Measurements from ENCODE around the gene AOC1. TPM values are rescaled to one million over a fixed set of nuclear protein-coding genes. Genes with fewer than 3 reads are reported as not detected.

AOC1 gene
- total and polyA plus RNA-seq, 9 donors = 0.26 to 0.95 TPM; not detected in 7

DNA sequence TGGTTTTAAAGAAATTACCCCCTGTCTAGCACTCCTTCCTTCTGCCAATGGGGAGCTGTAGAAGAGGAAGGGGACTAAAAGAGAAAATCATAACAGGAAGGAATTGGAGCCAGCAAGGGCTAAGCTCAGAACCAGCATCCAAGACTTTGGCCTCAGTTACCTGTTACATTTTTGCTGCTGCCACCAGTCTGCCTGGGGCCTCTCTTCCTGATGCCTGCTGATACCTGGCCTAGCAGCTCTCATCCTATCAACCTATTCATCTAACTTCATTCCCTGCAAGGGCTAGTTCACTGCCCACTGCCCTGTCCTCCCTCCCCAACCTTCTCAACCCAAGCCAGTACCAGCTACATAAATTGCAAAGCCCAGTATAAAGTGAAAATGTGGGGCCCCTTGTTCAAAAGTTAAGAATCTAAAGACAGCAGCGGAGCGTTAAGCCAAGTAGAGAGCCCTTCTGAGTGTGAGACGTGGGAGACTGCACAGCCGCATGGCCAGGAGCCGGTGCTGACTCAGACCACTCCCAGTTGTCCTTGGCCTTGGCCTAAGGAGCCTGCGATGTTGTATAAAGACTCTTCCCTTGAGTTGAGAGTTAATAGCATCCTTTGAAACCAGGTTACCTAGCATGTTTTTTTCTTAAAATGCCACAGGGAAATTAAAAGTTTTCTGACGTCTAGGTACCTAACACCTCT, 13.2 kb upstream of the AOC1 start:
- Histone ChIP-seq H3K36me3 (no peaks in the 10 kb centered on the region), H3K4me3 (no peak overlapping the region), H3K9me3 (no peaks in the 10 kb centered on the region), H3K27me3 (no peaks in the 10 kb centered on the region), H3K27ac (peak overlapping the region in 1 of 2 donors; percentile 3), H3K4me1 (ENCODE audit: insufficient read depth) (no peaks in the 10 kb centered on the region)
- intact Hi-C loops (cut with DNase I) = no loop called here
- peak; percentile 60 to 68 (median 66) for DNase-seq
- 15 to 27% (median 18%) methylated on average over 7 of the region's 7 CpGs for WGBS, 3 donors
- no peak for TF ChIP-seq POLR2A (IDR thresholded peaks at IDR 0.05)
- TF ChIP-seq, protein P1, sequence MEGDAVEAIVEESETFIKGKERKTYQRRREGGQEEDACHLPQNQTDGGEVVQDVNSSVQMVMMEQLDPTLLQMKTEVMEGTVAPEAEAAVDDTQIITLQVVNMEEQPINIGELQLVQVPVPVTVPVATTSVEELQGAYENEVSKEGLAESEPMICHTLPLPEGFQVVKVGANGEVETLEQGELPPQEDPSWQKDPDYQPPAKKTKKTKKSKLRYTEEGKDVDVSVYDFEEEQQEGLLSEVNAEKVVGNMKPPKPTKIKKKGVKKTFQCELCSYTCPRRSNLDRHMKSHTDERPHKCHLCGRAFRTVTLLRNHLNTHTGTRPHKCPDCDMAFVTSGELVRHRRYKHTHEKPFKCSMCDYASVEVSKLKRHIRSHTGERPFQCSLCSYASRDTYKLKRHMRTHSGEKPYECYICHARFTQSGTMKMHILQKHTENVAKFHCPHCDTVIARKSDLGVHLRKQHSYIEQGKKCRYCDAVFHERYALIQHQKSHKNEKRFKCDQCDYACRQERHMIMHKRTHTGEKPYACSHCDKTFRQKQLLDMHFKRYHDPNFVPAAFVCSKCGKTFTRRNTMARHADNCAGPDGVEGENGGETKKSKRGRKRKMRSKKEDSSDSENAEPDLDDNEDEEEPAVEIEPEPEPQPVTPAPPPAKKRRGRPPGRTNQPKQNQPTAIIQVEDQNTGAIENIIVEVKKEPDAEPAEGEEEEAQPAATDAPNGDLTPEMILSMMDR (IDR thresholded peaks at IDR 0.05) = no peak
- TF ChIP-seq EP300 (IDR thresholded peaks at IDR 0.05) = no peak

DNA sequence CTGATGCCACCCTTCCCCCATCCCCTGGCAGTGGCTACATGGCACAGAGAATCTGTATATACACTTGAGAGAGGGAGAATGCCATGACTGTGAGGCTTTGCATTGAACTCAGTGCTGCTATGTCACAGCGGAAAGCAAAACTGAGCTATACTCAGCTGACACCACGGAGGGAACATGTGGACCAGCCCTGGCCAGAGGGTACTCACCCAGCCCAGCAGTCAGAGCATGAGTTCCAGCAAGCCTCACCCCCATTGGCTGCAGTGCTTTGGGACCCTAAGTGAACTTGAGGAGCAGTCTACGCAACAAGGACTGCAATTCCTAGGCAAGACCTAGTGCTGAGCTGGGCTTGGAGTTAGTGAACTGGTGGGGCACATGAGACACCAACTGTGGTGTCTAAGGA, 10.3 kb upstream of the AOC1 start:
- TF ChIP-seq, protein P1 (IDR thresholded peaks at IDR 0.05) = no peak
- TF ChIP-seq POLR2A (IDR thresholded peaks at IDR 0.05) = no peak
- TF ChIP-seq EP300 (IDR thresholded peaks at IDR 0.05) = no peak
- no peaks in the 10 kb centered on the region for H3K4me1 ChIP-seq (ENCODE audit: insufficient read depth)
- 90 to 100% (median 95%) methylated on average over 3 of the region's 3 CpGs for WGBS, 3 donors
- DNase-seq = no peak
- H3K27ac ChIP-seq = no peak overlapping the region
- no peaks in the 10 kb centered on the region for H3K9me3 ChIP-seq
- no peaks in the 10 kb centered on the region for H3K27me3 ChIP-seq
- no peaks in the 10 kb centered on the region for H3K36me3 ChIP-seq
- no peak overlapping the region for H3K4me3 ChIP-seq
- intact Hi-C loops (cut with DNase I) = loop anchor here in 1 of 4 donors (1.0 kb wide), 1 partner anchor 31 kb away; no protein-coding TSS in a partner anchor

DNA sequence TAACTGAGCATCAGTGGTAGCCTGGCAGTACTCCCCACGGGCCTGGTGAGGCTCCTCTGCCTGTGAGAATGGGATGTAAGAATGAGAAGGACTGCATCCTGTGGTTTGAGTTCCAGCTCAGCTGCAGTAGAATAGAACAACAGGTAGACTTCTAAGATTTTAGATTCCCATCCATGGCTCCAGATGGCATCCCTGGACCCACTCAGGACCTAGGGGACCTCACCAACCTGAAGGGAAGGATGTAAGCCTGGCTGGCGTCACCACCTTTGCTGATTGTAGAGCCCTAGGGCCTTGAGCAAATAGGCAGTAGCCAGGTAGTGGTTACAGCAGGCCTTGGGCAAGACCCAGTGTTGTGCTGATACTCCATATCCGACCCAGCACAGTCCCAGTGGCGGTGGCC, 9.6 kb upstream of the AOC1 start:
- Histone ChIP-seq H3K36me3 (no peaks in the 10 kb centered on the region), H3K27ac (no peak overlapping the region), H3K4me1 (ENCODE audit: insufficient read depth) (no peaks in the 10 kb centered on the region), H3K9me3 (no peaks in the 10 kb centered on the region), H3K27me3 (no peaks in the 10 kb centered on the region), H3K4me3 (no peak overlapping the region)
- WGBS, 3 donors = 70 to 84% (median 79%) methylated on average over 4 of the region's 4 CpGs
- intact Hi-C loops (cut with DNase I) = loop anchor here in 1 of 4 donors (1.0 kb wide), 1 partner anchor 31 kb away; no protein-coding TSS in a partner anchor
- no peak for TF ChIP-seq POLR2A (IDR thresholded peaks at IDR 0.05)
- TF ChIP-seq, protein P1 (IDR thresholded peaks at IDR 0.05) = no peak
- peak in 2 of 5 donors; percentile 2 to 17 for DNase-seq

DNA sequence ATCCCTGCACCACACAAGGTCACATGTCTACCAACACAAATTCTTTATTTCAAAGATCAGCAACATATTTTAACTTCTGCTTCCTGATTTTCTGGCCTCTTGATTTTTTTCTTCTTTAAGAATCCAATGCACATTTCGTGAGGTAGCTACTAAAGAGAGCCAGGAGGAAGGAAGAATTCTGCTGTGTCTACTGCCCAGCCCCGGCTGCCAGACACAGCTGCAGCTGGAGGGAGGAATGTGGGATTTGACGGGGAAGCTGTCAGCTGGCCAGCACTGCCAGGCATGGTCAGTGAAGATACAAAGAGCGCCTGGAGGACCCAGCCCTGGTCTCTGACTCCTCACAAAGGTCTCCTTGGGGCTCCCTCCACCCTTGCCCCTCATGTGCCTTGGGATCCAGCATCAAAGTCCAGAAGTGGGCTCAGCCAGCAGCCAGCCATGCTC, 6.9 kb upstream of the AOC1 start:
- Histone ChIP-seq H3K4me1 (ENCODE audit: insufficient read depth) (no peaks in the 10 kb centered on the region), H3K4me3 (no peak overlapping the region), H3K27me3 (no peaks in the 10 kb centered on the region), H3K36me3 (no peaks in the 10 kb centered on the region), H3K27ac (no peak overlapping the region), H3K9me3 (no peaks in the 10 kb centered on the region)
- peak in 3 of 5 donors; percentile 25 to 63 (median 60) for DNase-seq
- intact Hi-C loops (cut with DNase I) = no loop called here
- TF ChIP-seq, protein P1 (IDR thresholded peaks at IDR 0.05) = no peak
- 3 to 9% (median 5%) methylated on average over 4 of the region's 4 CpGs for WGBS, 3 donors
